CD14-positive monocyte (primary cell): ENCODE data around the gene FAM234A. TPM values are rescaled to one million over a fixed set of nuclear protein-coding genes. Genes with fewer than 3 reads are reported as not detected.

ENCODE experiments used
- DNase-seq, 3 donors: peaks; one replicate each; pipeline ENCODE4 v3.0.0-alpha.2; 2011 to 2022
- H2AFZ ChIP-seq: 2 replicates; pipeline ENCODE4 v1.6.0; 2012; ENCODE audit warnings: mild to moderate bottlenecking, low read depth, low read length, inconsistent platforms; ENCODE audit not compliant: insufficient read depth, poor library complexity, severe bottlenecking
- H3K27ac ChIP-seq, 2 donors: 1 replicate in 1 of 2; 2 replicates in 1 of 2; pipeline ENCODE4 v1.5.1; 2012 to 2013; ENCODE audit warnings: low read length in 2 of 2, control low read depth in 1 of 2, inconsistent platforms in 1 of 2, low read depth in 1 of 2, mild to moderate bottlenecking in 1 of 2
- H3K27me3 ChIP-seq, 2 donors: one replicate each; pipeline versions ENCODE4 v1.6.0 to v1.6.1; 2011 to 2013; ENCODE audit warnings: low read length in 2 of 2; ENCODE audit not compliant: control insufficient read depth in 2 of 2, insufficient read depth in 2 of 2
- H3K36me3 ChIP-seq, 2 donors: replicated peaks in 1 of 2; 1 replicate in 1 of 2; 2 replicates in 1 of 2; pipeline versions ENCODE4 v1.5.1 to v1.6.1; 2012 to 2013; ENCODE audit warnings: low read length in 2 of 2, control low read depth in 1 of 2, inconsistent platforms in 1 of 2, mild to moderate bottlenecking in 1 of 2; ENCODE audit not compliant: insufficient read depth in 2 of 2, control insufficient read depth in 1 of 2
- H3K4me1 ChIP-seq, 2 donors: 1 replicate in 1 of 2; 2 replicates in 1 of 2; pipeline versions ENCODE4 v1.5.1 to v1.6.1; 2012 to 2013; ENCODE audit warnings: low read length in 2 of 2, control low read depth in 1 of 2, inconsistent platforms in 1 of 2, mild to moderate bottlenecking in 1 of 2, moderate library complexity in 1 of 2; ENCODE audit not compliant: insufficient read depth in 2 of 2, control insufficient read depth in 1 of 2
- H3K4me2 ChIP-seq: replicated peaks from 2 replicates; pipeline ENCODE3; 2012; ENCODE audit warnings: low read length, moderate library complexity, mild to moderate bottlenecking; ENCODE audit not compliant: poor library complexity, severe bottlenecking; ENCODE audit errors: extremely low read depth
- H3K4me3 ChIP-seq, 3 experiments: fragments of 200-600 bp in 1 of 3; sonication (generic) in 1 of 3; replicated peaks in 1 of 3; 1 replicate in 2 of 3; 2 replicates in 1 of 3; pipeline ENCODE4 v1.5.1; 2011 to 2013; ENCODE audit warnings: low read length in 3 of 3, mild to moderate bottlenecking in 3 of 3, control low read depth in 2 of 3, low read depth in 2 of 3, inconsistent platforms in 1 of 3, moderate library complexity in 1 of 3
- H3K79me2 ChIP-seq: 2 replicates; pipeline ENCODE4 v1.6.0; 2012; ENCODE audit warnings: mild to moderate bottlenecking, control low read depth, inconsistent platforms, low read length, moderate library complexity; ENCODE audit not compliant: insufficient read depth
- H3K9ac ChIP-seq: 2 replicates; pipeline ENCODE4 v1.6.0; 2017; ENCODE audit warnings: low read length, mild to moderate bottlenecking; ENCODE audit not compliant: insufficient read depth, poor library complexity, severe bottlenecking
- H3K9me3 ChIP-seq, 2 donors: replicated peaks in 1 of 2; 1 replicate in 1 of 2; 2 replicates in 1 of 2; pipeline versions ENCODE4 v1.5.1 to v1.6.1; 2012 to 2013; ENCODE audit warnings: low read length in 2 of 2, control low read depth in 1 of 2; ENCODE audit not compliant: control insufficient read depth in 1 of 2, insufficient read depth in 1 of 2
- H4K20me1 ChIP-seq: 2 replicates; pipeline ENCODE4 v1.6.0; 2012; ENCODE audit warnings: mild to moderate bottlenecking, low read length, control low read depth, moderate library complexity; ENCODE audit not compliant: insufficient read depth
- H3K27ac Mint-ChIP-seq, 7 donors: one replicate each; pipeline ENCODE4 v1.8.0; 2020; ENCODE audit warnings: mild to moderate bottlenecking in 7 of 7, mixed read lengths in 7 of 7, moderate library complexity in 6 of 7, inconsistent platforms in 2 of 7
- H3K27me3 Mint-ChIP-seq, 3 donors: one replicate each; pipeline ENCODE4 v1.8.0; 2021 to 2022; ENCODE audit warnings: low read depth in 3 of 3, mild to moderate bottlenecking in 3 of 3, mixed read lengths in 3 of 3, moderate library complexity in 3 of 3, inconsistent platforms in 1 of 3
- H3K36me3 Mint-ChIP-seq, 2 donors: one replicate each; pipeline ENCODE4 v1.8.0; 2020; ENCODE audit warnings: mixed read lengths in 2 of 2, inconsistent platforms in 1 of 2, mild to moderate bottlenecking in 1 of 2
- H3K4me1 Mint-ChIP-seq: one replicate; pipeline ENCODE4 v1.8.0; 2020; ENCODE audit warnings: mild to moderate bottlenecking, mixed read lengths
- H3K4me3 Mint-ChIP-seq, 2 donors: one replicate each; pipeline ENCODE4 v1.8.0; 2020; ENCODE audit warnings: mild to moderate bottlenecking in 2 of 2, mixed read lengths in 2 of 2, moderate library complexity in 1 of 2
- H3K9me3 Mint-ChIP-seq, 7 donors: one replicate each; pipeline ENCODE4 v1.8.0; 2020 to 2022; ENCODE audit warnings: mixed read lengths in 7 of 7, mild to moderate bottlenecking in 6 of 7, moderate library complexity in 6 of 7, inconsistent platforms in 2 of 7
- WGBS: methylation state at CpG from one replicate; pipeline ENCODE4 v1.1.5; 2013; ENCODE audit warnings: missing lambda C conversion rate; ENCODE audit not compliant: insufficient coverage; 5-methylcytosine and 5-hydroxymethylcytosine counted together
- intact Hi-C, 2 donors: fragments of 100-400 bp; cut with micrococcal nuclease; formaldehyde crosslinking; loops; one replicate each; pipeline versions ENCODE4 v1.15.0 to v1.15.1; 2023
- polyA plus RNA-seq, 3 donors: library from polyadenylated mRNA; depleted of rRNA in 1 of 3; unstranded in 2 of 3; stranded (reverse) in 1 of 3; fragments of 300-500 nt in 2 of 3; fragments of >200 nt in 1 of 3; fragmentation: Illumina TruSeq in 2 of 3; gene quantifications; 1 replicate in 2 of 3; 2 replicates in 1 of 3; pipeline ENCODE4 v1.2.3, GENCODE V29; 2012 to 2021
- TF ChIP-seq, protein P1 (sequence below): fragments of 200-600 bp; IDR thresholded peaks from one replicate; pipeline ENCODE4 v1.8.0; 2022; ENCODE audit warnings: antibody characterized with exemption, mild to moderate bottlenecking

The FAM234A gene
- polyA plus RNA-seq, 3 donors: 22.5 to 40.4 (median 25.1) TPM

DNA sequence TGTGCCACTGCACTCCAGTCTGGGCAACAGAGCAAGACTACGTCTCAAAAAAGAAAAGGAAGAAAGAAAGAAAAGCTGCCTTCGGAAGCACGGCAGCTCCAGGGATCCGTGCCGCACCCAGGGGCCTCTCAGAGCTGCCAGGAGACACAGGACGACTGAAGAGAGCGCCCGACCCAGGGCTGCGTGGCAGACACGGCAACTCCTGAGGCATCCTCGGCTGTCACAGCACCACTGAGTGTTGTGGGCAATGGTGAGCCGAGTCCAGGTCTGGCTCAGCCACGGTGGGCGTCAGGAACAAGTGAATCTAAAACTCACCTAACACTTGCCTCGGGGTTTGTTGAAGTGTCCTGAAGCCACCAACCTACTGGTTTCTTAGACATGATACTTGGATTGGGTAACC is 77.1 kb downstream of the FAM234A start:
- no peaks in the 10 kb centered on the region for H3K27me3 Mint-ChIP-seq
- 100% methylated on average over 14 of the region's 15 CpGs for WGBS
- no peaks in the 10 kb centered on the region for H3K27me3 ChIP-seq
- no peak overlapping the region for H3K4me3 Mint-ChIP-seq
- peaks cover 67 to 83% of the 10 kb centered on the region in 2 donors for H3K36me3 Mint-ChIP-seq
- H3K36me3 ChIP-seq: peaks cover 68 to 78% of the 10 kb centered on the region in 2 donors
- no peak overlapping the region for H3K27ac ChIP-seq
- TF ChIP-seq, protein P1, sequence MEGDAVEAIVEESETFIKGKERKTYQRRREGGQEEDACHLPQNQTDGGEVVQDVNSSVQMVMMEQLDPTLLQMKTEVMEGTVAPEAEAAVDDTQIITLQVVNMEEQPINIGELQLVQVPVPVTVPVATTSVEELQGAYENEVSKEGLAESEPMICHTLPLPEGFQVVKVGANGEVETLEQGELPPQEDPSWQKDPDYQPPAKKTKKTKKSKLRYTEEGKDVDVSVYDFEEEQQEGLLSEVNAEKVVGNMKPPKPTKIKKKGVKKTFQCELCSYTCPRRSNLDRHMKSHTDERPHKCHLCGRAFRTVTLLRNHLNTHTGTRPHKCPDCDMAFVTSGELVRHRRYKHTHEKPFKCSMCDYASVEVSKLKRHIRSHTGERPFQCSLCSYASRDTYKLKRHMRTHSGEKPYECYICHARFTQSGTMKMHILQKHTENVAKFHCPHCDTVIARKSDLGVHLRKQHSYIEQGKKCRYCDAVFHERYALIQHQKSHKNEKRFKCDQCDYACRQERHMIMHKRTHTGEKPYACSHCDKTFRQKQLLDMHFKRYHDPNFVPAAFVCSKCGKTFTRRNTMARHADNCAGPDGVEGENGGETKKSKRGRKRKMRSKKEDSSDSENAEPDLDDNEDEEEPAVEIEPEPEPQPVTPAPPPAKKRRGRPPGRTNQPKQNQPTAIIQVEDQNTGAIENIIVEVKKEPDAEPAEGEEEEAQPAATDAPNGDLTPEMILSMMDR: no peak
- H2AFZ ChIP-seq: no peak overlapping the region
- H3K9me3 Mint-ChIP-seq: no peaks in the 10 kb centered on the region
- H3K79me2 ChIP-seq: peaks cover 44% of the 10 kb centered on the region
- H3K9ac ChIP-seq: no peak overlapping the region
- no peak for DNase-seq
- no peak overlapping the region for H3K4me2 ChIP-seq
- H3K9me3 ChIP-seq: no peaks in the 10 kb centered on the region
- no peaks in the 10 kb centered on the region for H3K4me1 Mint-ChIP-seq
- H3K27ac Mint-ChIP-seq: no peak overlapping the region
- no peak overlapping the region for H3K4me3 ChIP-seq
- peaks cover 23% of the 10 kb centered on the region for H4K20me1 ChIP-seq
- intact Hi-C loops: loop anchor here in 1 of 2 donors (5.0 kb wide), 1 partner anchor 36 kb away; no protein-coding TSS in a partner anchor
- no peaks in the 10 kb centered on the region for H3K4me1 ChIP-seq

DNA sequence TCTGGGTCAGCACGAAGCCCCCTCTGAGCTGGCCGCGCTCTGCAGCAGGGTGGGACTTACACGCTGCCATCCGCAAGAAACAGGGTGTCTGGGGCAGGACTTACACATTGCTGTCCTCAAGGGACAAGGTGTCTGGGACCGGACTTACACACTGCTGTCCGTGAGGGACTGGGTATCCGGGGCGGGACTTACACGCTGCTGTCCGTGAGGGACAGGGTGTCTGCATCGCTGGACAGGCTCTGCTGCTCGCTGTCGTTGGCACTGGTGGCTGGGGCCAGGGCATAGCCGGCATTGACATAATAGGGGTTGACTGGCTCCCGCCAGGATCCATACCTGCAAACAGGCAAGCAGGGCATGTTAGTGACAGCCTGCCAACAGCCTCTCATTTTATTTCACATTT is 79.7 kb downstream of the FAM234A start:
- intact Hi-C loops: loop anchor here in 1 of 2 donors (5.0 kb wide), 1 partner anchor 33 kb away; no protein-coding TSS in a partner anchor
- Histone ChIP-seq H3K9me3 (no peaks in the 10 kb centered on the region), H3K9ac (no peak overlapping the region), H3K4me3 (no peak overlapping the region), H3K27ac (no peak overlapping the region), H3K4me2 (no peak overlapping the region), H3K79me2 (peaks cover 70% of the 10 kb centered on the region), H3K27me3 (no peaks in the 10 kb centered on the region), H4K20me1 (peaks cover 47% of the 10 kb centered on the region), H2AFZ (no peak overlapping the region), H3K4me1 (no peaks in the 10 kb centered on the region), H3K36me3 (peaks cover 56 to 76% of the 10 kb centered on the region in 2 donors)
- Mint-ChIP-seq H3K4me3 (no peak overlapping the region), H3K9me3 (no peaks in the 10 kb centered on the region), H3K27me3 (no peaks in the 10 kb centered on the region), H3K36me3 (peaks cover 62 to 73% of the 10 kb centered on the region in 2 donors), H3K27ac (peak overlapping the region in 2 of 7 donors; percentile 13 to 78), H3K4me1 (no peaks in the 10 kb centered on the region)
- no peak for DNase-seq
- TF ChIP-seq, protein P1: no peak
- 99% methylated on average over 15 of the region's 16 CpGs for WGBS
